Measurements from ENCODE around the gene ENTPD6.

Gene ENTPD6

DNA sequence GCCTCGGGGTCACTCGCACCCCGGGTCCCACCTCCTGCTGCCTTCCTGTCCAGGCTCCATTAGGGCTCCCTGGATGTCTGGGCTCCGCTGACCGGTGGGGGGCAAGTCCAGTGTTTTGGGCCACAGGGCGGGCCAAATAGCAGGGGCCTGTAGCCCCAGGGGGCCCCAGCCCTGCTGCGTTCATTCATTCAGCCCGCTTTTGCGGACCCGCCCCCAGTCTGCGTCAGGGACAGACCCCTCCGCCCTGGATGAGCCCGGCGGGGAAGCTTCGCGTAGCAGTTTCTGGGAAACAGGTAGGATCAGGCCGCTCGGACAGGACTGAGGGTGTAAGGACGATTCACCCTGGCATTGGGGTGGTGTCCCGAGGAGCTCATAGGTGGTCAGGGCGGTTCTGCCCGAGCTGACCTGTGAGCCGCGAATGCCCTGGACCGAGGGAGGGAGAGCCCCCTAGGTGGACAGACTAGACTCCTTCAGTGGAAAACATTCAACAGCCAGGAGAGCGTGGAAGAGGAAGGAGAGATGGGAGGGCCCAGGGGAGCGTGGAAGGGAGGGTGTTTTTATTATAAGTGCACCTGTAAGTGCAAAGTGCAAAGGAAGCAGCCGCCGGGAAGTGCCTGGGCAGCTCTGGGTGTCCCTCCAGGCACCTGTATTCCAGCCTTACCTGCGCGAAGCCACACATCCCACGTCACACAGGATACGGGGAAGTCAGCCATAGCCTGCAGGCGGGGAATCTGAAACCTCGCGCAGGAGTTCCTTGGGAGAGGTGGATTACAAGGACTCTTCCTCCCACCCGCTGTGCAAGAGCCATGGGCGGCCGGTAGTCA lies 662 bp downstream of the ENTPD6 start:
- TF ChIP-seq FOXP2 (optimal IDR thresholded peaks at IDR 0.05; ENCODE audit: borderline replicate concordance, extremely low read depth, extremely low read length, insufficient read depth) (no peak), REST (IDR thresholded peaks at IDR 0.05; ENCODE audit: insufficient read depth in 1 of 2, low read depth in 2 of 2, low read length in 2 of 2) (no peak), POLR2AphosphoS5 (IDR thresholded peaks at IDR 0.05; ENCODE audit: low read depth, low read length) (no peak), TAF1 (IDR thresholded peaks at IDR 0.05; ENCODE audit: borderline replicate concordance, insufficient read depth, low read length) (no peak)

DNA sequence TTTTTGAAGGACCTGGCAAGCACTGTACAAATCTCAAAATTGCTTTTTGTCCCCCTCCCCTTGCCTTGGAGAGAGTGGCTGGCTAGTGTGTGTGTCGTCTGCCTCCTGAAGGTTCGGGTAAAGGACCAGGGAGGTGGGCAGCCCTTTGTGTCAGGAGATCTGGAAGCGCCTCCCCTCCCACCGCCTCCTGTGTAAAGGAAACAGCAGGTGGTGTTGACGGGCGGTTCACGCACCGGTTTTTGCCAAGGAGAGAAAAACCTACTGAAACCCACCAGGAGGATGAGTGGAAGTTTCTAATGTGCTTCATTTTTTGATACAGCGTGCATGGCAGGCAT lies 1.2 kb downstream of the ENTPD6 start:
- TF ChIP-seq FOXP2 (optimal IDR thresholded peaks at IDR 0.05; ENCODE audit: borderline replicate concordance, extremely low read depth, extremely low read length, insufficient read depth): no peak
- TF ChIP-seq SIN3A (IDR thresholded peaks at IDR 0.05; ENCODE audit: borderline replicate concordance, insufficient read depth, low read length): no peak
- TF ChIP-seq POLR2AphosphoS5 (IDR thresholded peaks at IDR 0.05; ENCODE audit: low read depth, low read length): no peak
- TF ChIP-seq TAF1 (IDR thresholded peaks at IDR 0.05; ENCODE audit: borderline replicate concordance, insufficient read depth, low read length): no peak
- no peak for TF ChIP-seq REST (IDR thresholded peaks at IDR 0.05; ENCODE audit: insufficient read depth in 1 of 2, low read depth in 2 of 2, low read length in 2 of 2)

DNA sequence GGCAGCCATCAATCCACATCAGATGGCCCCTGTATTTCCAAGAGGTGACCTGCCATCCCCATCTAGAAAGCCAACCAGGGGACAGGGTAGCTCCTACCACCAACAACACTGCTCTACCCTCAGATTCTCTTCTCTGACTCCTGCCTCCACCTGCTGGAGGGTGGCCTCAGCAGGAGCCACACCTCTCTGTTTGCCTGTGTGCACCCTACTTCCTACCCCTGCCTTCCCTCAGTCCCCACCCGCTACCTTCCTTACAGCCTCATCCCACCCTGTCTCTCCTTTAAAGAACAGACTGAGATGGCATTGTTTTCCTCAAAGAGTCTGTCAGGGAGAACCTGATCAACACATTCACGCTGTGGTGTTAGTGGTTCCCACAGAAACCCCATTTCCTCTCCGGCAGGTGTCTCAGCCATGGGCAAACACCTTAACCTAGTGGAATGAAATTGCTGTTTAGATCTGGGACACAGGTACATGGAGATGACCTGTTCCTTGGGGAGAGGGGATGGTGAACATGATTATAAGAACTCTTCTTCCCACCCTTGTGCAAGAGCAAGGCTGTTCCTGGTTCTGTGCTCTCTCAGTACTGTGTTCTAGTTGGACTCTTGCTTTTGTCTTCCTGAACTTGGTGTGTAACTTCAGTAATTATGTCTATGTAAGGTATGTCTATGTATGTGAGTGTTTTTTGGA lies 1.8 kb downstream of the ENTPD6 start:
- TF ChIP-seq REST (IDR thresholded peaks at IDR 0.05; ENCODE audit: insufficient read depth in 1 of 2, low read depth in 2 of 2, low read length in 2 of 2) (no peak), SIN3A (IDR thresholded peaks at IDR 0.05; ENCODE audit: borderline replicate concordance, insufficient read depth, low read length) (no peak), TAF1 (IDR thresholded peaks at IDR 0.05; ENCODE audit: borderline replicate concordance, insufficient read depth, low read length) (no peak), FOXP2 (optimal IDR thresholded peaks at IDR 0.05; ENCODE audit: borderline replicate concordance, extremely low read depth, extremely low read length, insufficient read depth) (no peak), POLR2AphosphoS5 (IDR thresholded peaks at IDR 0.05; ENCODE audit: low read depth, low read length) (no peak)

GRCh38 chr20:25197870-25198190 lies 2.3 kb downstream of the ENTPD6 start:
- TF ChIP-seq FOXP2 (optimal IDR thresholded peaks at IDR 0.05; ENCODE audit: borderline replicate concordance, extremely low read depth, extremely low read length, insufficient read depth): no peak
- TF ChIP-seq SIN3A (IDR thresholded peaks at IDR 0.05; ENCODE audit: borderline replicate concordance, insufficient read depth, low read length): no peak
- no peak for TF ChIP-seq REST (IDR thresholded peaks at IDR 0.05; ENCODE audit: insufficient read depth in 1 of 2, low read depth in 2 of 2, low read length in 2 of 2)
